Lower lobe of right lung (tissue), 2 donors: ENCODE results near the gene ANXA3. TPM values are rescaled to one million over a fixed set of nuclear protein-coding genes. Genes with fewer than 3 reads are reported as not detected.

Experiments used
- ATAC-seq, 2 donors: fragments of 200-7000 bp; cut with Tn5 transposase; one replicate each; pipeline ENCODE4 v1.9.1; 2020 to 2022; ENCODE audit warnings: mild to moderate bottlenecking in 2 of 2, moderate library complexity in 2 of 2
- DNase-seq: peaks from one replicate; pipeline ENCODE4 v3.0.0-alpha.2; 2020
- H3K27ac ChIP-seq: fragments of 200-600 bp; one replicate; pipeline ENCODE4 v1.8.0; 2022
- H3K27me3 ChIP-seq: fragments of 200-600 bp; one replicate; pipeline ENCODE4 v1.8.0; 2022; ENCODE audit warnings: low read depth
- H3K36me3 ChIP-seq: fragments of 200-600 bp; one replicate; pipeline ENCODE4 v1.8.0; 2022; ENCODE audit warnings: mild to moderate bottlenecking
- H3K4me1 ChIP-seq: fragments of 200-600 bp; one replicate; pipeline ENCODE4 v1.8.0; 2022
- H3K4me3 ChIP-seq: fragments of 200-600 bp; one replicate; pipeline ENCODE4 v1.8.0; 2022; ENCODE audit warnings: mild to moderate bottlenecking
- H3K9me3 ChIP-seq: fragments of 200-600 bp; one replicate; pipeline ENCODE4 v1.8.0; 2022
- intact Hi-C: fragments of 100-400 bp; cut with DNase I; formaldehyde crosslinking; loops from one replicate; pipeline ENCODE4 v1.11.0; 2022
- total RNA-seq: library from RNA; stranded (reverse); fragmentation: NEBNext Ultra II Directional; extraction: Animal tissue kit (Norgen Biotek cat#: 25700); gene quantifications from one replicate; pipeline ENCODE4 v1.2.1, GENCODE V29; 2021
- TF ChIP-seq, protein P1 (sequence below): fragments of 200-600 bp; IDR thresholded peaks from one replicate; pipeline ENCODE4 v1.8.0; 2022; ENCODE audit warnings: antibody characterized with exemption, mild to moderate bottlenecking
- donor health status: DM: no; HTN: yes; CAD: no; lungs with severe emphysema.

ANXA3 gene
- total RNA-seq, 1 donor from 2014 or later, result 148 TPM

DNA sequence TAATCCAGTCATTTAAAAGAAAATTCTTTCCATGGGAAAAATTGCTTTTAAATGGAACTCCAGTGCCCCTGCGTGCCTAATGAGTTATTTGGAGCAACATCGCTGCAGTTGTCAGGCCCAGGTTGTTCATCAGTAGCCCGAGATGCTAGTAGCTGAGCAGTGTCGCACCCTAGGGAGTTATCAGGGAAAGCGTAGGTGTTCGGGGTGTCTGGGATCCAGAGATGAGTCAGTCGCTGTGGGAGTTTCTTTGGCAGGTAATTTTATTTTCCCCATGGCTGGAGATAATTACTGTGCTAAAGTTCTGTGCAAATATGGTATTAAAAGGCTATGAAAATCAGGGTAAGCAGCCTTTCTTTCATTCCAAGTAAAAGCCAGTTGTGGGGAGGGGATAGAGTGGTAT lies 49.4 kb downstream of the ANXA3 start:
- H3K27ac ChIP-seq, result no peak overlapping the region
- intact Hi-C loops, result no loop called here
- DNase-seq, result no peak
- no peaks in the 10 kb centered on the region for H3K4me1 ChIP-seq
- H3K36me3 ChIP-seq, result peaks cover 53% of the 10 kb centered on the region
- H3K9me3 ChIP-seq, result no peaks in the 10 kb centered on the region
- no peak for ATAC-seq
- no peaks in the 10 kb centered on the region for H3K27me3 ChIP-seq
- no peak overlapping the region for H3K4me3 ChIP-seq
- TF ChIP-seq, protein P1, sequence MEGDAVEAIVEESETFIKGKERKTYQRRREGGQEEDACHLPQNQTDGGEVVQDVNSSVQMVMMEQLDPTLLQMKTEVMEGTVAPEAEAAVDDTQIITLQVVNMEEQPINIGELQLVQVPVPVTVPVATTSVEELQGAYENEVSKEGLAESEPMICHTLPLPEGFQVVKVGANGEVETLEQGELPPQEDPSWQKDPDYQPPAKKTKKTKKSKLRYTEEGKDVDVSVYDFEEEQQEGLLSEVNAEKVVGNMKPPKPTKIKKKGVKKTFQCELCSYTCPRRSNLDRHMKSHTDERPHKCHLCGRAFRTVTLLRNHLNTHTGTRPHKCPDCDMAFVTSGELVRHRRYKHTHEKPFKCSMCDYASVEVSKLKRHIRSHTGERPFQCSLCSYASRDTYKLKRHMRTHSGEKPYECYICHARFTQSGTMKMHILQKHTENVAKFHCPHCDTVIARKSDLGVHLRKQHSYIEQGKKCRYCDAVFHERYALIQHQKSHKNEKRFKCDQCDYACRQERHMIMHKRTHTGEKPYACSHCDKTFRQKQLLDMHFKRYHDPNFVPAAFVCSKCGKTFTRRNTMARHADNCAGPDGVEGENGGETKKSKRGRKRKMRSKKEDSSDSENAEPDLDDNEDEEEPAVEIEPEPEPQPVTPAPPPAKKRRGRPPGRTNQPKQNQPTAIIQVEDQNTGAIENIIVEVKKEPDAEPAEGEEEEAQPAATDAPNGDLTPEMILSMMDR, result no peak

DNA sequence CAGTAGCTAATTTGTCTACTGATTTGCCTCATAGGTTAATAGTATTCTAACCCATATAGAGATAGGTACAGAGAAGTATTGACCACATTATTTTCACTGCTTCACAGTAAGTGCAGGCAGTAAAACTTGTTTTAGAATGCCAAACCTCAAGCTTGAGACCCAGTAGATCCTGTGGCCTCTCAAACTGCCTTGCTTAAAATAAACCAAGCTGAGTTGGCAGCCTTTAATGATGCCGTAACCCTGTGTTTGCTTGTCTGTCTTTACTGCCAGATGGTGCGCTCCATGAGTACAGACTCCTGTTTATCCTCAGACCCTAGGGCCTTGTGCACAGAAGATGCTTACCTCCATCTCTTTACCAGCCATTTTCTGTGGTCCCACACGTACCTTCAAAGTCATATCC lies 50.8 kb downstream of the ANXA3 start:
- intact Hi-C loops, result no loop called here
- TF ChIP-seq, protein P1, result no peak
- Histone ChIP-seq H3K9me3 (no peaks in the 10 kb centered on the region), H3K27ac (no peak overlapping the region), H3K36me3 (peaks cover 44% of the 10 kb centered on the region), H3K4me1 (no peaks in the 10 kb centered on the region), H3K4me3 (no peak overlapping the region), H3K27me3 (no peaks in the 10 kb centered on the region)
- DNase-seq (no peak), ATAC-seq (no peak)

DNA sequence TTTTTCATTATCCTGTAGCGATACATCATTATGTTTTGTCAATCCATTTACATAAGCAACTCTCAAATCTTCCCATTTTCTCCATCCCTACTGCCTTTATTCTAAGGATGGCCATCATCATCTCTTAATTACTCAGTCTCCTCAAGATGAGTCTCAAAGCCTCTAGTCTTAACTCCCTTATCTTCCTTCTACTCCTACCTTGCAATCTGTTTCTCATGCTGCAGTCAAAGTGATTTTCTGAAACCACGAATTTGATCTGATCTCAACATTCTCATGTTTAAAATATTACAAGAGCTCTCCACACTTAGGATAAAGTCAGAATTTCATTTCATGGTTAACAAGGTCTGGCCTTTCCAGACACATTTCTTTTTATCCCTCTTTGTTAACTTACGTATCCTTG lies 51.8 kb downstream of the ANXA3 start:
- Histone ChIP-seq H3K27ac (no peak overlapping the region), H3K36me3 (peaks cover 40% of the 10 kb centered on the region), H3K27me3 (no peaks in the 10 kb centered on the region), H3K9me3 (no peaks in the 10 kb centered on the region), H3K4me3 (no peak overlapping the region), H3K4me1 (no peaks in the 10 kb centered on the region)
- TF ChIP-seq, protein P1, result no peak
- ATAC-seq, result no peak
- intact Hi-C loops, result no loop called here
- DNase-seq, result no peak

DNA sequence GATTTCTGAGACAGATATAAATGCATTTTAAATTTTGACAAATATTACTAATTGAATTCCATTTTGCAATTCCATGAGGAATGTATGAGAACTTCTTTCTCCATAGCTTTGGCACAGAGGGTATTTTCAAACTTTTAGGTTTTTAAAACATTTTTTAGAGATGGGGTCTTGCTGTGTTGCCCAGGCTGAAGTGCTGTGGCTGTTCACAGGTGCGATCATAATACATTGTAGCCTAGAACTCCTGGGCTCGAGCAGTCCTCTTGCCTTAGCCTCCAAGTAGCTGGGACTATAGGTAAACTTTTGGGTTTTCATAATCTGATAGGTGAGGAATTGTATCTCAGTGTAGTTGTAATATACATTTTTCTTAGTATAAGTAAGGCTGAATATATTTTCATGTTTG lies 53.4 kb downstream of the ANXA3 start:
- DNase-seq, result no peak
- no peaks in the 10 kb centered on the region for H3K4me1 ChIP-seq
- TF ChIP-seq, protein P1, result no peak
- no peak for ATAC-seq
- no peak overlapping the region for H3K27ac ChIP-seq
- H3K27me3 ChIP-seq, result no peaks in the 10 kb centered on the region
- no peaks in the 10 kb centered on the region for H3K9me3 ChIP-seq
- H3K36me3 ChIP-seq, result peaks cover 36% of the 10 kb centered on the region
- intact Hi-C loops, result no loop called here
- H3K4me3 ChIP-seq, result no peak overlapping the region

DNA sequence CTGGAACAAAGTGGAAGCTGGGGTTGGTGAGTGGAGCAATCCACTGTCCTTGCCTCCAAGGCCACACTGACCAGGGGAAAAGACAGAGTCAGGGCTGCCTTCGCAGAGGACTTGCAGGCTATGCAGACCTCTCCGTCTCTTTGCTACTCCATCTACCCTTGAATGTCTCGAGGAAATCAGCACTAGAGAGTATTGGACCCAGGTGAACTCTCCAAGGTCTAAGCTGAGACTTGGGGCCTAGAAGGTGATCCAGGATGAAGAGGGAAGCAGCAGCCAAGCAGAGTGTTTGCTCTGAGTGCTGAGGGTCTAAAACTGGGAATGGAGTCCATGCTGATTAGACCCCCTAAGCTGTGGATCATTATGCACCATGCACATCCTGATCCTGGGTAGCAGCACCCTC lies 54.5 kb downstream of the ANXA3 start:
- TF ChIP-seq, protein P1, result no peak
- Histone ChIP-seq H3K4me3 (no peak overlapping the region), H3K36me3 (peaks cover 34% of the 10 kb centered on the region), H3K4me1 (no peaks in the 10 kb centered on the region), H3K27me3 (no peaks in the 10 kb centered on the region), H3K27ac (no peak overlapping the region), H3K9me3 (no peaks in the 10 kb centered on the region)
- DNase-seq (no peak), ATAC-seq (no peak)
- intact Hi-C loops, result no loop called here
